SIG-M5 treated with dmso at 0.1 percent for 504 hours (cell line): ENCODE measurements around the gene MT1HL1.

ENCODE experiments used
- DNase-seq: peaks from one replicate; lab custom pipeline; 2025; ENCODE audit not compliant: unreplicated experiment; lab: John Stamatoyannopoulos, UW

The MT1HL1 gene

DNA sequence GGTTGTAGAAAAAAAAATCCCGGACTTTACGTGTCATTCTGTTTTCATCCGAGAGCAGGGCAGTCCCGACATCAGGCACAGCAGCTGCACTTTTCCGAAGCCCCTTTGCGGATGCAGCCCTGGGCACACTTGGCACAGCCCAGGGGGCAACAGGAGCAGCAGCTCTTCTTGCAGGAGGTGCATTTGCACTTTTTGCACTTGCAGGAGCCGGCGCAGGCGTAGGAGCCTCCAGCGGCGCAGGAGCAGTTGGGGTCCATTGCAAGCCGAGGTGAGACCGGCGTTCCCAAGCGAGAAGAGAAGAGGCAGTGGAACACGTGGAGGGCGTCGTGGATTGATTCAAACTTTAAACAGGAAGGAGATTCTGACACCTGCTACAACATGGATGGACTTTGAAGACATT is at the start of gene MT1HL1:
TSS of gene MT1HL1 (minus strand) at position 326 of the 400 bp plus-strand sequence. CDS start at position 257, 69 bp downstream.
- DNase-seq = no peak

GRCh38 chr1:237050915-237051314 is 46.7 kb upstream of the MT1HL1 start:
- DNase-seq = no peak

DNA sequence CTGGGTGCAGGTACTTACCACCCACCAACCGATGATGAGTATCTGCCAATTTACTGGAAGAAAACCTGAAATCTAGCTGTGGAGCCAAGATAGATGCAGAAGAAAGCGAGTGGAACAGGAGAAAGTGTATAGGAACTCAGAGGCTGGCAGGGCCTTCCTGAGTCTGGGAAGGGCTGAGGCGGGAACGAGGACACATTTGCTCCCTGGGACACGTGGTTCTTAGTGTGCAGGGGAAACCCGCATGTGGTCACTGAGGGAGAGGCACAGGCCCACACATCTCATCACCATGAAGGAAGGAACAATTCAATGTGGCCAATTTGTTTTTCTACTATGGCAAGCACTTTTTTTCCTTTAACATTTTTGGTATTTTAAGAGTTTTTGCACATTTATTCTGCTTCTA is 45.9 kb upstream of the MT1HL1 start:
- DNase-seq = no peak

GRCh38 chr1:237048803-237049202 is 44.6 kb upstream of the MT1HL1 start:
- no peak for DNase-seq

- DNase-seq = no peak
These were observed 41.2 kb upstream of the MT1HL1 start for GRCh38 chr1:237045278-237046016.

GRCh38 chr1:237043846-237044636 is 39.8 kb upstream of the MT1HL1 start:
- no peak for DNase-seq

- DNase-seq = no peak
These were observed 38.8 kb upstream of the MT1HL1 start for GRCh38 chr1:237042892-237043576.

DNA sequence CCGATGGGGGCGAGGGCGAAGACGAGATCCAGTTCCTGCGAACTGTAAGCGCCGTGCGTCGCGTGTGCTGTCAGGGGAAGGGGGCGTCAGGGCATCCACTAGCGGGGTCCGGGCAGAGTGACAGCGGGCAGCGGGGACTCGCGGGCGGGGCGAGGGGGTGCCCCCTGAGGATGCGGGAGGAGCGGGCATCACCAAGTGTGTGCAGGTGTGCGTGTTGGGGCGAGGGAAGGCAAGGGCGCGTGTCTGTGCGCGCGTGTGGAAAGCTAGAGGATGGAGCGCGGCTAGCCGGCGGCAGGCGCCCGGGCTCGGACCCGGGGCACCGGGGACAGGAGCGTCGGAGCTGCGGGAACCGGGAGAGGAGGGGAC is 38.3 kb upstream of the MT1HL1 start:
- no peak for DNase-seq

DNA sequence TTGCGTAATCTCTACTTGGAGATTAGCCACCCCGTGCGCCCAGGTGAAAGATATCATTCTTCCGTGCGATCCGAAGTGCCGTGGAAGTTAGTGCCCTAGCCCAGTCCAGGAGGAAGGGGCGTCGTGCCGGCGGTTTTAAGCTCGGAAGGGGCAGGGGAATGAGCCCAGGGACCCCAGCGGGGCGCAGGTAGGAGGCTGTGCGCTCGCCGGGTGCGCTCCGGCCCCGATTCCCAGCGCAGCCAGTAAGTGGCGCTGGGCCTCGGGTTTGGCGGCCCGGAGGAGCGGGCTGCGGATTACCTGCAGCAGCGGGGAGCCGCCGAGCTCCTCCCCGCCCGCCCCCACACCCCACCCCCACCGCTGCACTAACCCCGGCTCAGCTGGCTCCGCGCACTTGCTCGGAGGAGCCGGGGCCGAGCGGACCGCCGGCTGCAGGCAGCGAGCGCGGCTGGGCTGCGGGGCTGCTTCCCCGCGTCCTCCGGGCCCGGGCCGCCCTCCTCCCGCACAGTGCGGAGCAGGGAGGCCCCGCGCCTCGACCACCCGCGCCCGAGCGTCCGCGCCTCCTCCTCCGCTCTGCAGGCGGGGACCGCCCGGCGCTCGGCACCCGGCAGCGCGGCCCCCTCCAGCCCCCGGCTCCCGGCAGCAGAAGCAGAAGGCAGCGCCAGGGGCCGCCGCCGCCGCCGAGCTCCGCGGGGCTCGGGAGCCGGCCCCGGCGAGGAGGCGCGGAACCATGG is 37.7 kb upstream of the MT1HL1 start, which contains the start of gene RYR2:
TSS of gene RYR2 (plus strand) at position 390 of the 731 bp plus-strand sequence. CDS start at position 728, 338 bp downstream.
- DNase-seq = no peak

- DNase-seq = no peak
These were observed 37.2 kb upstream of the MT1HL1 start for GRCh38 chr1:237041461-237041794.

DNA sequence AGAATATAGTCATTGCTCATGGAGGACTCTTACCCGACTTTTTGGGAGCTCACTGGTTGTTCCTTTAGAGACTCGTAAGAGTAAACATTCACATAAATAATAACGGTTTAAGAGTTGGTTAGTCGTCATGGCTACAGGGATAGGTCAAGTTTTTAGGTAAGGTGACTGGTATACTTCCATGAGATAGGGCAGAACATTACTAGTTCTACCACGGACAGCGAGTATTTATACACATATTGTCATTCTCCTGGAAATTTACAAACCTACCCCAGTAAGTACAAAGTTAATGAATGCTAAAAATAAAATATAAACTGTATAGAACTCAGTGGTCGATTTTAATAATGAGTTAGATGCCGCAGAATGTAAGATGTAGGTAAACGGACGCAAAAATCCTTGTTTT is 36.6 kb upstream of the MT1HL1 start:
- DNase-seq = no peak

DNA sequence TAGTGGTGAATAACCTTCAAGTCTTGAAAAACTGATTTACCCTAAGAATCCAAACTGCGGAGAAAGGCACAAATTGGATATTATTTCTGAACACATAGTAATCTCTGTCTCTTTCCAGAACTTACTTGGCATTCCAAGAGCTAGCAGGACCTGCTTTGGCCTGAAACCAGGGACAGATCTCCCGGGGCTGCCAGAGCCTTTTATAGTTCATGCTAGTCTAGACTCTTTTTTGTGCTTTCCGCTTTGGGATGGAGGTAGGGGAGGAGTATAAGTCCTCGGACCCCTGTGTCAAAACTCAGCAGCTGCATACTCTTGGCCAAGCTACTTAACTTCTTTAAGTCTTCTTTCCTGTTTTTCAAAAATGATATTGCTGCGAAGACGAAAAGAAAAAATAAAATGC is 34.0 kb upstream of the MT1HL1 start:
- DNase-seq = no peak

- DNase-seq = no peak
These were observed 31.5 kb upstream of the MT1HL1 start for GRCh38 chr1:237035759-237036158.

GRCh38 chr1:237033804-237034203 is 29.6 kb upstream of the MT1HL1 start:
- DNase-seq = no peak

DNA sequence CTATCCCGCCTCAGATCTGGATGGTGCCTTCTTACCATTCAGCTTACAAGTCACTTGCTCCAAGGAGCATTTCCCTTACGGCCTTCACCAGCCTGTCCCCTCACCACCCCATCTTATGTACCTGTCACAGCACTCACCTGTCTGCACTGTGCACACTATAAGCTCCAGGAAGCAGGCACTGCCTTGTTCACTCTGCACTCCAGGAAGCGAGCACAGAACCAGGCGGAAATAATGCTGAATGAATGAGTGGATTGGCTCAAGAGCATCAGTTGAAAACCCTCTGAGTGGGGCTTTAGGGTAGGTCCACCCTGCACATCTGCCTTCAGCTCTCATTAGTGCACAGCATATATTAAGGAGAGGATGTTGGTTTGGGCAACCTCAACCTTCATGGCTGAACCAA is 28.8 kb upstream of the MT1HL1 start:
- DNase-seq = no peak

- DNase-seq = no peak
These were observed 27.8 kb upstream of the MT1HL1 start for GRCh38 chr1:237032029-237032428.

- no peak for DNase-seq
These were observed 27.2 kb upstream of the MT1HL1 start for GRCh38 chr1:237031480-237031879.

DNA sequence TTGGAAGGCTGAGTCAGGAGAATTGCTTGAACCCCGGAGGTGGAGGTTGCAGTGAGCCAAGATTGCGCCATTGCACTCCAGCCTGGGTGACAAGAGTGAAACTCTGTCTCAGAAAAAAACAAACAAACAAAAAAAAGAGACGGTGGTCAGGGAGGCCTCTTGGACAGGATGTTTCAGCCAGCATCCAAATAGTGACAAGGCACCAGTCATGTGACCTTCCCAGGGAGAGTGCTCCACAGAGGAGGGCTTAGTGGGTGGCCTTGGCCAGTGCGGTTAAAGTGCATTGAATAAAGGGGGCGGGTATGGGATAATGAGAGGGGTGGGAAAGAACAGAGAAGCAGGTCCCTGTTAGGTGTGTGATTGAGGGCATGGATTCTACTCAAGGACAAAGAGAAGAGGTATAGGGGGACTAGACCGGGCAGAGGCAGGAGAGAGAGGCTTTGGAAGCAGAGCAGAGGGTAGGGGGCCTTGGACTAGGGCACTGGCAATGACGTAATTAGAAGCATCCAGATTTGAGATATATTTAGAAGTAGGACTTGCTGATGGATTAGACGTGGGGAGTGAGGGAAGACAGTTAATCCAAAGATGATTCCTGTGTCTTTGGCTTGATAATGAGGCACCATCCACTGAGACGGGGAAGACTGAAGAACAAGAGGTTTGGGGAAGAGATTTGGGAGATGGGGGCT is 25.8 kb upstream of the MT1HL1 start:
- DNase-seq = no peak

DNA sequence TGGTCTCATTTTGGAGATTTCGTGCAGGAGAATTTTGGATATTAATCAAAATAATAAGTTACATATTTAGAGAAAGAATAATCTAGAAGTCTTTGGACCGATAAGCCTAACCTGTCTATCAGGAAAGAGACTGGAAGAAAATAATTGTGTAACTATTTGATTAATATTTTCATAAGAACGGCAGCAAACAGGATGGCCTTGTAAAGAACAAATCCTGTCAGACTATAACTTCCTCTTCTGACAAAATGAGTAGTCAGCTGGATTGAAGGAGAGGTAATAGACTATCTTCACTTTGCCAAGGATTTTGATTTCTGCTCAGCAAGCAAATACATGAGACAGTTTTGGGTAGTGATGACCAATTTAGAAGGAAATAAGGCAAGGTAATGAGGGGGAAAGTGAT is 25.0 kb upstream of the MT1HL1 start:
- no peak for DNase-seq

- no peak for DNase-seq
These were observed 21.3 kb upstream of the MT1HL1 start for GRCh38 chr1:237025358-237026074.
